ENCODE data around the gene MSI2. TPM values are rescaled to one million over a fixed set of nuclear protein-coding genes. Genes with fewer than 3 reads are reported as not detected.

Gene MSI2
- total RNA-seq, 1 donor from 2014 or later = 60.6 TPM

GRCh38 chr17:57648720-57649119, 392.4 kb downstream of the MSI2 start:
- TF ChIP-seq CTCF (IDR thresholded peaks at IDR 0.05; ENCODE audit: unreplicated experiment) = no peak
- Mint-ChIP-seq H3K27me3 (ENCODE audit: unreplicated experiment) (no peaks in the 10 kb centered on the region), H3K4me1 (ENCODE audit: unreplicated experiment) (peaks cover 10% of the 10 kb centered on the region), H3K27ac (ENCODE audit: unreplicated experiment) (no peak overlapping the region), H3K4me3 (ENCODE audit: unreplicated experiment) (no peak overlapping the region), H3K9me3 (ENCODE audit: unreplicated experiment) (no peaks in the 10 kb centered on the region), H3K36me3 (ENCODE audit: low read depth, unreplicated experiment) (no peaks in the 10 kb centered on the region)
- DNase-seq (ENCODE audit: low spot score) = no peak

GRCh38 chr17:57649191-57649590, 392.9 kb downstream of the MSI2 start:
- no peaks in the 10 kb centered on the region for H3K9me3 Mint-ChIP-seq (ENCODE audit: unreplicated experiment)
- H3K36me3 Mint-ChIP-seq (ENCODE audit: low read depth, unreplicated experiment) = no peaks in the 10 kb centered on the region
- no peak for TF ChIP-seq CTCF (IDR thresholded peaks at IDR 0.05; ENCODE audit: unreplicated experiment)
- DNase-seq (ENCODE audit: low spot score) = no peak
- no peaks in the 10 kb centered on the region for H3K27me3 Mint-ChIP-seq (ENCODE audit: unreplicated experiment)
- H3K4me1 Mint-ChIP-seq (ENCODE audit: unreplicated experiment) = peaks cover 10% of the 10 kb centered on the region
- H3K27ac Mint-ChIP-seq (ENCODE audit: unreplicated experiment) = no peak overlapping the region
- no peak overlapping the region for H3K4me3 Mint-ChIP-seq (ENCODE audit: unreplicated experiment)

GRCh38 chr17:57649731-57650484, 393.6 kb downstream of the MSI2 start:
- no peak for DNase-seq (ENCODE audit: low spot score)
- Mint-ChIP-seq H3K4me3 (ENCODE audit: unreplicated experiment) (no peak overlapping the region), H3K4me1 (ENCODE audit: unreplicated experiment) (peaks cover 10% of the 10 kb centered on the region), H3K27me3 (ENCODE audit: unreplicated experiment) (no peaks in the 10 kb centered on the region), H3K36me3 (ENCODE audit: low read depth, unreplicated experiment) (no peaks in the 10 kb centered on the region), H3K27ac (ENCODE audit: unreplicated experiment) (no peak overlapping the region), H3K9me3 (ENCODE audit: unreplicated experiment) (no peaks in the 10 kb centered on the region)
- TF ChIP-seq CTCF (IDR thresholded peaks at IDR 0.05; ENCODE audit: unreplicated experiment) = no peak

- peaks cover 2% of the 10 kb centered on the region for H3K36me3 Mint-ChIP-seq (ENCODE audit: low read depth, unreplicated experiment)
These were observed 394.2 kb downstream of the MSI2 start for GRCh38 chr17:57650548-57650947.

More at GRCh38 chr17:57650548-57650947, 394.2 kb downstream of the MSI2 start:
- Mint-ChIP-seq H3K4me3 (ENCODE audit: unreplicated experiment) (no peak overlapping the region), H3K27me3 (ENCODE audit: unreplicated experiment) (no peaks in the 10 kb centered on the region), H3K9me3 (ENCODE audit: unreplicated experiment) (no peaks in the 10 kb centered on the region), H3K4me1 (ENCODE audit: unreplicated experiment) (peaks cover 10% of the 10 kb centered on the region), H3K27ac (ENCODE audit: unreplicated experiment) (no peak overlapping the region)
- no peak for TF ChIP-seq CTCF (IDR thresholded peaks at IDR 0.05; ENCODE audit: unreplicated experiment)
- DNase-seq (ENCODE audit: low spot score) = no peak

All from endothelial cell (in vitro differentiated cells).